ENCODE results near the gene CLDN4. TPM values are rescaled to one million over a fixed set of nuclear protein-coding genes. Genes with fewer than 3 reads are reported as not detected.

CLDN4 gene
- total RNA-seq, 5 donors from 2014 or later (not counting 1 experiment from before 2014, with no cell fraction given): 0.53 to 1.3 (median 0.79) TPM; not detected in 2

DNA sequence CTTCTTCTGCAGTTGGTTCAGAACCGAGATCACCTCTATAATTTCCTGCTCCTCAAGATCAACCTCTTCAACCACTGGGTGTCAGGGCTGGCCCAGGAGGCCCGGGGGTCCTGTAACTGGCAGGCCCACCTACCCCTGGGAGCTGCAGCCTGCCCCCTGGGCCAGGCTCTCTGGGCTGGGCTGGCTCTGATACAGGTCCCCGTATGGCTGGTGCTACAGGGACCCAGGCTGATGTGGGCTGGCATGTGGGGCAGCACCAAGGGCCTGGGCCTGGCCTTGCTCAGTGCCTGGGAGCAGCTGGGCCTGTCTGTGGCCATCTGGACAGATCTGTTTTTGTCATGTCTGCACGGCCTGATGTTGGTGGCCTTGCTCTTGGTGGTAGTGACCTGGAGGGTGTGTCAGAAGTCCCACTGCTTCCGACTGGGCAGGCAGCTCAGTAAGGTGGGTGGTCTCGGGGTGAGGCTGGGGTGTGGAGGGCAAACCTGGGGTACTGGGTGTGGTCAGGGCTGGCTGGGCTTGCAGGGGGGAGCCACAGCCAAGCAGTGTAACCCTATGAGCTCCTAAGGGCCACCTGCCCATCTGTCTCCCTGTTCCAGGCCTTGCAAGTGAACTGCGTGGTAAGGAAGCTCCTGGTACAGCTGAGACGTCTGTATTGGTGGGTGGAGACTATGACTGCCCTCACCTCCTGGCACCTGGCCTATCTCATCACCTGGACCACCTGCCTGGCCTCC lies 34.4 kb downstream of the CLDN4 start:
- H3K4me1 ChIP-seq (ENCODE audit: control insufficient read depth in 1 of 2, extremely low read depth in 1 of 2, insufficient read depth in 2 of 2, low read length in 2 of 2): no peaks in the 10 kb centered on the region
- Mint-ChIP-seq H3K27ac (no peak overlapping the region), H3K4me3 (no peak overlapping the region), H3K27me3 (peaks cover 3 to 4% of the 10 kb centered on the region in 2 donors), H3K9me3 (no peaks in the 10 kb centered on the region), H3K36me3 (no peaks in the 10 kb centered on the region), H3K4me1 (no peaks in the 10 kb centered on the region)
- POLR2A ChIA-PET: no interaction called here
- H3K27me3 ChIP-seq (replicated peaks in 1 of 2; ENCODE audit: control insufficient read depth in 2 of 2, extremely low read depth in 1 of 2, insufficient read depth in 2 of 2, low read length in 1 of 2): peaks cover 0 to 14% of the 10 kb centered on the region in 2 experiments
- DNase-seq (no peak), ATAC-seq (replicated peaks in 1 of 4) (no peak)
- CTCF ChIA-PET: no interaction called here
- no peak overlapping the region for H3K27ac ChIP-seq (ENCODE audit: low read length)
- no peak overlapping the region for H3K4me3 ChIP-seq (ENCODE audit: control insufficient read depth in 1 of 2, extremely low read depth in 1 of 2, low read length in 1 of 2)
- no peaks in the 10 kb centered on the region for H3K9me3 ChIP-seq
- 72% methylated on average over 6 of the region's 8 CpGs for WGBS (ENCODE audit: insufficient coverage)
- H3K36me3 ChIP-seq (ENCODE audit: control insufficient read depth in 2 of 2, extremely low read depth in 1 of 2, insufficient read depth in 1 of 2, low read length in 1 of 2): no peaks in the 10 kb centered on the region

DNA sequence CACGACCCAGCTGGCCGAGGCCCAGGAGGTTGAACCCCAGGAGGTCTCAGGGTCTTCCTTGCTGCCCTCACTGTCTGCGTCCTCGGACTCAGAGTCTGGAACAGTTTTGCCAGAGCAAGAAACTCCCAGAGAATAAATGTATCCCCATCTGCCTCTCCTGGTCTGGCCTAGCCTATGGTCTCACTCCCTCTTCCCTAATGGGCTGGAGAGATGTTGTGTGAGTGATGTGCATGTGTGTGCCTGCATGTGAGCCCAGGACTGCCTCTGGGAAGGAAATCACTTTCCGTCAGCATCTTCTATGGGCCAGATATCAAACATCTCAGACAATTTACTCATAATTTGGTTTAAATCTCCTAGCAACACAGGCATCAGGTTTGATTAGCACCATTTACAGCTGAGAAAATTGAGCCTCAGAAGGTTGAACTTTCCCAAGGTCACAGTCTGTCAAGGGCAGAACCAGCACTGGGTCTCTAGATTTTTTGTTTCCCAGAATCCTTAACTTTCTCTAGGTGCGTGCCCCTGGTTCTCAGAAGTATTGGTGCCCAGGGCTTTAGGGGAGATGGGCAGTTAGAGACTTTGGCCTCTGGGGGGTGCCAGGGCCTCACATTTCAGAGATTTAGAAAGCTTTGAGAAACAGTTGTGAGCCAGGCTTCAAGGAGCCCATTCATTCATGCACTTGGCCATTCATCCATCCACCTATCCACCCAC lies 35.1 kb downstream of the CLDN4 start:
- H3K9me3 Mint-ChIP-seq: no peaks in the 10 kb centered on the region
- Histone ChIP-seq H3K36me3 (ENCODE audit: control insufficient read depth in 2 of 2, extremely low read depth in 1 of 2, insufficient read depth in 1 of 2, low read length in 1 of 2) (no peaks in the 10 kb centered on the region), H3K4me3 (ENCODE audit: control insufficient read depth in 1 of 2, extremely low read depth in 1 of 2, low read length in 1 of 2) (no peak overlapping the region), H3K27ac (ENCODE audit: low read length) (no peak overlapping the region), H3K27me3 (replicated peaks in 1 of 2; ENCODE audit: control insufficient read depth in 2 of 2, extremely low read depth in 1 of 2, insufficient read depth in 2 of 2, low read length in 1 of 2) (peaks cover 0 to 14% of the 10 kb centered on the region in 2 experiments), H3K9me3 (no peaks in the 10 kb centered on the region), H3K4me1 (ENCODE audit: control insufficient read depth in 1 of 2, extremely low read depth in 1 of 2, insufficient read depth in 2 of 2, low read length in 2 of 2) (no peaks in the 10 kb centered on the region)
- DNase-seq: no peak
- no peak overlapping the region for H3K27ac Mint-ChIP-seq
- no peaks in the 10 kb centered on the region for H3K36me3 Mint-ChIP-seq
- H3K4me1 Mint-ChIP-seq: no peaks in the 10 kb centered on the region
- H3K4me3 Mint-ChIP-seq: no peak overlapping the region
- peaks cover 3 to 4% of the 10 kb centered on the region in 2 donors for H3K27me3 Mint-ChIP-seq
- ChIA-PET POLR2A (no interaction called here), CTCF (no interaction called here)
- ATAC-seq (replicated peaks in 1 of 4): no peak
- 100% methylated on average over 3 of the region's 6 CpGs for WGBS (ENCODE audit: insufficient coverage)

DNA sequence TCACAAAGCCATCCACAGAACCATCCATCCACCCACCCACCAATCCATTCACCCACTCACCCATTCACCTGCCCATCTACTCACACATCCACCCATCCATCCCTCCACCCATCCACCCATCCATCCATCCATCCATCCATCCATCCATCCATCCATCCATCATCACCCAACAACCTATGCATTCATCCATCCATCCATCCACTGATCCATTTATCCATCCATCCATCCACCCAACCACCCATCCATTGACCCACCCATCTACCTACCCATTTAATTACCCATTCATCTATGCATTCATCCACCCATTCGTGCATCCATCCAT lies 35.6 kb downstream of the CLDN4 start:
- H3K27me3 ChIP-seq (replicated peaks in 1 of 2; ENCODE audit: control insufficient read depth in 2 of 2, extremely low read depth in 1 of 2, insufficient read depth in 2 of 2, low read length in 1 of 2): peaks cover 0 to 12% of the 10 kb centered on the region in 2 experiments
- ChIA-PET POLR2A (no interaction called here), CTCF (no interaction called here)
- DNase-seq: no peak
- no peak overlapping the region for H3K27ac Mint-ChIP-seq
- H3K27me3 Mint-ChIP-seq: peaks cover 2 to 3% of the 10 kb centered on the region in 2 donors
- H3K4me3 Mint-ChIP-seq: no peak overlapping the region
- no peak overlapping the region for H3K27ac ChIP-seq (ENCODE audit: low read length)
- no peaks in the 10 kb centered on the region for H3K9me3 ChIP-seq
- H3K4me1 ChIP-seq (ENCODE audit: control insufficient read depth in 1 of 2, extremely low read depth in 1 of 2, insufficient read depth in 2 of 2, low read length in 2 of 2): no peaks in the 10 kb centered on the region
- H3K36me3 Mint-ChIP-seq: no peaks in the 10 kb centered on the region
- H3K9me3 Mint-ChIP-seq: no peaks in the 10 kb centered on the region
- H3K4me3 ChIP-seq (ENCODE audit: control insufficient read depth in 1 of 2, extremely low read depth in 1 of 2, low read length in 1 of 2): no peak overlapping the region
- H3K36me3 ChIP-seq (ENCODE audit: control insufficient read depth in 2 of 2, extremely low read depth in 1 of 2, insufficient read depth in 1 of 2, low read length in 1 of 2): no peaks in the 10 kb centered on the region
- no peak for ATAC-seq (replicated peaks in 1 of 4)
- H3K4me1 Mint-ChIP-seq: no peaks in the 10 kb centered on the region
- WGBS (ENCODE audit: insufficient coverage): 64% methylated on average over 1 of the region's 1 CpG

DNA sequence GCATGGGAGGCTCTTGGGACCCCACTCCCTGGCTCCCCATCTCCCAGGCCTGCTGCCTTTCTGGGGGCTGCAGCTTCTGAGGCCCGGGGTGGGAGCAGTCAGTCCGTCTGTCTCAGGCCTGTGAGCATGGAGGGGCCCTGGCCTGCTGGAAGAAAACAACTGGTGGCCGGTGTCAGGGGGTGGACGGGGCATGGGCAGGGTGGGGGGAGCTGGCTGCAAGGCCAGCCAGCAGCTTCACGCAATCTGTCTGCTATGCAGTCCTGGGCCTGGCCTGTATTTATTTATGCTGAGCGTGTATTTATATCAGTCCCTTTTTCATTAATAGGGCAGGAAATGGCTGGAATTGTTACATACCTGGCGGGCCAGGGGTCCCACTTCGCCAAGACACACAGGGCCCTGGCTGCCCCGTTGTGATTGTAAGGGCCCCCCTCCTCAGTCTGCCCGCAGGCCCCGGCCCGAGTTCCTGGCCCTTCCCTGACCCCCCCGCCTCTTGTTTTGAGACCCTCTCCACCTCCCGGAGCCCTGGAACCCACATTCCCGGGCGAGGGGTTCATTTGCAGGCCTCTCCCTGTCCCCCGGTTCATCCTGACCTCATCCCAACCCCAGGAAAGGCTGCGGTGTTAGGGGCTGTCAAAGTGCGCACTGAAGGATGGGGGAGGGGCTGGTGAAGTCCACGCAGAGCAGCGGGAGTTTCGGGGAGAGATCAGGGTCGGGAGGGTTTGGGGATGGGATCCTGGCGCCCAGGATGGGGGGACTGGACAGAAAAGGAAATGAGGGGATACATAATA lies 38.4 kb downstream of the CLDN4 start:
- H3K36me3 Mint-ChIP-seq: no peaks in the 10 kb centered on the region
- WGBS (ENCODE audit: insufficient coverage): 85% methylated on average over 17 of the region's 24 CpGs
- ATAC-seq (replicated peaks in 1 of 4) (no peak), DNase-seq (no peak)
- POLR2A ChIA-PET: no interaction called here
- no peaks in the 10 kb centered on the region for H3K4me1 ChIP-seq (ENCODE audit: control insufficient read depth in 1 of 2, extremely low read depth in 1 of 2, insufficient read depth in 2 of 2, low read length in 2 of 2)
- CTCF ChIA-PET: no interaction called here
- no peaks in the 10 kb centered on the region for H3K4me1 Mint-ChIP-seq
- no peak overlapping the region for H3K27ac ChIP-seq (ENCODE audit: low read length)
- H3K4me3 ChIP-seq (ENCODE audit: control insufficient read depth in 1 of 2, extremely low read depth in 1 of 2, low read length in 1 of 2): no peak overlapping the region
- no peaks in the 10 kb centered on the region for H3K9me3 Mint-ChIP-seq
- peaks cover 0 to 7% of the 10 kb centered on the region in 2 experiments for H3K27me3 ChIP-seq (replicated peaks in 1 of 2; ENCODE audit: control insufficient read depth in 2 of 2, extremely low read depth in 1 of 2, insufficient read depth in 2 of 2, low read length in 1 of 2)
- no peaks in the 10 kb centered on the region for H3K9me3 ChIP-seq
- H3K27me3 Mint-ChIP-seq: no peaks in the 10 kb centered on the region
- no peak overlapping the region for H3K27ac Mint-ChIP-seq
- H3K36me3 ChIP-seq (ENCODE audit: control insufficient read depth in 2 of 2, extremely low read depth in 1 of 2, insufficient read depth in 1 of 2, low read length in 1 of 2): no peaks in the 10 kb centered on the region
- no peak overlapping the region for H3K4me3 Mint-ChIP-seq

DNA sequence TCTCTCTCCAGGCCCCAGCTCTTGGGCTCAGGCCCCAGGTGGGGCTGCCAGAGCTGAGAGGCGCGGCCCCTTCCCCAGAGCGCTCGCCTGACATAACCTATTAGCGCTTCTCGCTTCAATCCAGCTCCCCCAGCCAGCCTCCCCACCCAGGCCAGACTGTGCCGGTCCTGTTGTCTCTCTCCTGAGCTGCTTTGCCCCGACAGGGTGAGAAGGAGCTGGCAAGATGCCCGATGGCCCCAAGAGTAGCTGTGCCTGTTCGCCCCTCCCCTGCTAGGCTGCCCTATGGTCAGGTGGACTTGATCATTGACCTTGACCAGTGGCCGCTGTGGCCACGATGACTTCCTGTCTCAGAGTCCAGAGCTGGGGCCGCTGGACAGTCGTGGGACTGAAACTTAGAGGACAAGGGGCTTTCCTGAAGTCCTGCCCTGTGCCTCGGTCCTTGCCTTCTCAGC lies 39.3 kb downstream of the CLDN4 start:
- Histone ChIP-seq H3K27ac (ENCODE audit: low read length) (no peak overlapping the region), H3K9me3 (no peaks in the 10 kb centered on the region), H3K36me3 (ENCODE audit: control insufficient read depth in 2 of 2, extremely low read depth in 1 of 2, insufficient read depth in 1 of 2, low read length in 1 of 2) (no peaks in the 10 kb centered on the region), H3K4me1 (ENCODE audit: control insufficient read depth in 1 of 2, extremely low read depth in 1 of 2, insufficient read depth in 2 of 2, low read length in 2 of 2) (no peaks in the 10 kb centered on the region), H3K4me3 (ENCODE audit: control insufficient read depth in 1 of 2, extremely low read depth in 1 of 2, low read length in 1 of 2) (no peak overlapping the region), H3K27me3 (replicated peaks in 1 of 2; ENCODE audit: control insufficient read depth in 2 of 2, extremely low read depth in 1 of 2, insufficient read depth in 2 of 2, low read length in 1 of 2) (peaks cover 0 to 8% of the 10 kb centered on the region in 2 experiments)
- H3K9me3 Mint-ChIP-seq: no peaks in the 10 kb centered on the region
- H3K27me3 Mint-ChIP-seq: no peaks in the 10 kb centered on the region
- CTCF ChIA-PET: no interaction called here
- 95% methylated on average over 10 of the region's 15 CpGs for WGBS (ENCODE audit: insufficient coverage)
- no peaks in the 10 kb centered on the region for H3K4me1 Mint-ChIP-seq
- POLR2A ChIA-PET: no interaction called here
- no peaks in the 10 kb centered on the region for H3K36me3 Mint-ChIP-seq
- H3K4me3 Mint-ChIP-seq: no peak overlapping the region
- no peak overlapping the region for H3K27ac Mint-ChIP-seq
- ATAC-seq (replicated peaks in 1 of 4): no peak
- DNase-seq: no peak

DNA sequence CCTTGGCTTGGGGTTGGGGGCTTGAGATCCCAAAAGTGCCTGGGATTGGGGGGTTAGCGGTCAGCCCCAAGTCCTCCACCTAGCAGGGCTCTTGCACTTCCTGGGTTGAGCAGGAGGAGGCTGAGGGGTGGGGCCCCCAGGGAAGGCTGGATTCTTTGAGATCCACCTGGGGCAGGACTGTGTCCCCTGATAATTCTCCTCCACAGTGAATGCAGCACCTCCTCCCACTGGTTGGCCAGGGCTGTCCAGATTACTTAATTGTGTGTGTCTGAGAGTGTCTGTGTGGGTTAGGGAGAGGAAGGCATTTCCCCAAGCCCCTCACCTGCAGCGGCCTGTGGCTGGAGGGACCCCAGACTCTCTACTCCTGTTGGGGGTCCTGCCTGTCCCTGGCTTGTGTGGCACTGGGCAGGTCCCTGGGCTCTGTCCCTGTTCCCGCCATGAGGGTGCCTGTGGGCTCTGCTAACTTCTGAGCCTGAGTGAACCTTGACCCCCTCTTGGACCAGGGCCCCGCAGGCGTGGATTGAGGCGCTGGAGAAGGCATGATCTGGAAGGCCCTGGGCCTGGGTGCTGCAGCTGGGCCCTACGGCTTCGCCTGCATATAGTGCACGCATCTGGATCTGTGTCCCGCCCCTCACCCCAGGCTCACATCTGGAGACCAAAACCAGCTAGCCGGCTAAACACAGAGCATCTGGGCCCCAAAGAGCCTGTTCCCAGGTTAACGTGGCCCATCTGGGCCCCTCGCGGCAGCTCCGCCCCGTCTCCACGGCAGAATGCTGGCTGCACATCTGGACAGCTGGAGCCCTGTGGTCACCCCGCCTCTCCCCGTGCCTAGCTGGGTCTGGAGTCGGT lies 40.6 kb downstream of the CLDN4 start:
- peaks cover 0 to 9% of the 10 kb centered on the region in 2 experiments for H3K27me3 ChIP-seq (replicated peaks in 1 of 2; ENCODE audit: control insufficient read depth in 2 of 2, extremely low read depth in 1 of 2, insufficient read depth in 2 of 2, low read length in 1 of 2)
- CTCF ChIA-PET: no interaction called here
- no peaks in the 10 kb centered on the region for H3K4me1 Mint-ChIP-seq
- H3K4me3 ChIP-seq (ENCODE audit: control insufficient read depth in 1 of 2, extremely low read depth in 1 of 2, low read length in 1 of 2): no peak overlapping the region
- 86% methylated on average over 18 of the region's 20 CpGs for WGBS (ENCODE audit: insufficient coverage)
- no peak overlapping the region for H3K27ac Mint-ChIP-seq
- no peak for ATAC-seq (replicated peaks in 1 of 4)
- H3K4me1 ChIP-seq (ENCODE audit: control insufficient read depth in 1 of 2, extremely low read depth in 1 of 2, insufficient read depth in 2 of 2, low read length in 2 of 2): no peaks in the 10 kb centered on the region
- POLR2A ChIA-PET: no interaction called here
- DNase-seq: no peak
- no peaks in the 10 kb centered on the region for H3K9me3 Mint-ChIP-seq
- H3K36me3 ChIP-seq (ENCODE audit: control insufficient read depth in 2 of 2, extremely low read depth in 1 of 2, insufficient read depth in 1 of 2, low read length in 1 of 2): no peaks in the 10 kb centered on the region
- H3K36me3 Mint-ChIP-seq: no peaks in the 10 kb centered on the region
- H3K4me3 Mint-ChIP-seq: no peak overlapping the region
- H3K27ac ChIP-seq (ENCODE audit: low read length): no peak overlapping the region
- no peaks in the 10 kb centered on the region for H3K27me3 Mint-ChIP-seq
- H3K9me3 ChIP-seq: no peaks in the 10 kb centered on the region

All from T-cell (primary cell).